GM18517 (cell line): ENCODE data around the gene COQ5.

Source experiments
- ATAC-seq: cut with Tn5 transposase; IDR thresholded peaks from one replicate; pipeline ENCODE4 v1.9.1; 2021; ENCODE audit warnings: mild to moderate bottlenecking, moderate library complexity; ENCODE audit not compliant: unreplicated experiment

COQ5 gene

DNA sequence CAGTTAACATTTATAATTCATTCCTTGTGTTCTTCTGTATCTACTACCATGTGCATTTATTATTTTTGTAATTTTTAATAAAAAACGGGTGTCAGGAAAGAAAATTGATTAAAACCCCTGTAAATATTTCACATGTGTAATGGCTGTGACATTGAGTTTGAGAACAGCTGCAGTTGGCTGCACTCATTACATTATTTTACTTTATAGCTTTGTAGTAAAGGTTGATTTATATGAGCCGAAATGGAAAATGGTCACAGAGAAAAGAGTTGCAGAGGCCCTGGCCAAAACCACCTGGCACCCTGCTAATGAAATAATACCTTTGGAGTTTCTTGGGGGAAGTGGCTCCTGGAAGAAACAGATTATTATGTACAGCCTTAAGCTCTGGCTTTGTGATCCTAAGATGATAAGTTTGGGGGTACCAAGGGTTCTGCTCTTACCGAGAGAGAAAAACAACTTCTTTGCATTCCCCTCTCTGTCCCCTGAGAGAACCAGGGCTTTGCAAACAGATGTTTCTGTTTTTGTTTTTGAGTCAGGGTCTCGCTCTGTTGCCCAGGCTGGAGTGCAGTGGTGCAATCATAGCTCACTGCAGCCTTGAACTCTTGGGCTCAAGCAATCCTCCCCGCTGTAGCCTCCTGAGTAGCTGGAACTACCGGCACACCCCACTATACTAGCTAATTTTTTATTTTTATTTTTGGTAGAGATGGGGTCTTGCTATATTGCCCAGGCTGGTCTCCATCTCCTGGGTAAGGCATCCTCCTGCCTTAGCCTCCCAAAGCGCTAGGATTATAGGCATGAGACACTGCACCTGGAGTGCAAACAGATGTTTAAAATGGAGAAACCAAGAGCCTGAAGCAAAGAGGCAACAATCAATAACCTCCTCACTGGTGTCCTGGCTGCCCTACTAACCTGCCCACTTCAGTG is 42.7 kb downstream of the COQ5 start:
- no peak for ATAC-seq

DNA sequence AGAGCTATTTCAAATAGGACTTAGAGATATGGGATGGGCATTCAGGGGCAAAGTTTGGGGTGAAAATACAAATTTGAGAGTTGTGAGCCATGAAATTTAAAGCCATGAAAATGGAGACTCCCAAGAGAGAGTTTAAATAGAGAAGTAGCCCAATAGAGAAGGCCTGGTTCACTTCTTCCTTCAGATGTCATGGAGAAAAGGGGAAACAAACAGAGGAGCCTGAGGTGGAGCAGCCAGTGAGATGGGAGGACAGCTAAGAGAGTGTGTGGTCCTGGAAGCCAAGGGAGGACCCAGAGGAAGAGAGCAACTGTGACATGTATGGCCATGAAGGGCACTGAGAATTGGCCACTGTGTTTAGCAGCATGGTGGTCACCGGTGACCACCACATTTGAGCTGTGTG is 45.3 kb downstream of the COQ5 start:
- no peak for ATAC-seq

DNA sequence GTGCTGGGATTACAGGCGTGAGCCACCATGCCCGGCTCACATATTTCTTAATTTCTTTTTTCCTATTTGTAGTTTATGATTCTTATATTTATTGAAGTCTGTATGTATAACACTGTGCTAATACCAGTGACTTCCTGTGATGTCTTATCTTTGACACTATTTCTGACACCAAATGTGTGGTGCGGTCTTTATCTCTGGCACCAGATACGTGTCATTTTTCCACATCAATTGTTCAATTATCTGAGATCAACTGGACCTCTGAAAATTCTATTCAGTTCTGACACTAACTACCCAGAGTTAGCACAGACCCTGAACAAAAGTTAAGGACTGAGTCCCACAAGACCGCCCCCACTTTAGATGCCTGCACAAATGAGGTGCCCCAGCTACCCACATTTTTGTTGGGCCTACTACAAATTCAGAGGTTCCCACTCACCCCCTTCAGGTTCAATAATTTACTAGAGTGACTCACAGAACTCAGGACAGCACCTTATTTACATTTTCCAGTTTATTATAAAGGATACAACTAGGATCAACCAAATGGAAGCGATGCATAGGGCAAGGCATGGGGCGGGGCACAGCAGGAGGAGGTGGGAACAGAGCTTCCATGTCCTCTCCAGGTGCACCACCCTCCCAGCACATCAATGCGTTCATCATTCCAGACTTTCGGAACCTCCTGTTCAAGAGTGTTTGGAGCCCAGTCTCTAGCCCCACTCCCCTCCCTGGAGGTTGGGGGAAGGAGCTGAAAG is 47.8 kb downstream of the COQ5 start:
- ATAC-seq, result no peak

DNA sequence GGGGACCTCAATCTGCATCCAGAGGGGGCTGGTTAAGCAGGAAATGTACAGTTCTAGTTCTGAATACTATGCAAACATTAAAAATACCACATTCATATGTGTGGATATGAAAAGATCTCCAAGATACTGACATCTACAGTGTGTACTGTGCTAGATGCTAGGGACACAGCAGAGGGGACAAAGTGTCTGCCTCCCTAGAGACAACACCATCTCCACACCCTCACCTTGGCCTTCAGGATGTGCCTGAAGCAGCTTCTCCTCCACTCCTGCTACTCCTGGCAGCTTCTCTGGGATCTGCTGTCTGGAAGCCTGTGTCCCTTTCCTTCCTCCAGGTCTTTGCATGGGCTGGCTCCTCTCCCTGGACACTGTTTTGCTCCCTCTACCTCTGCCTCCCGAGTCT is 48.7 kb downstream of the COQ5 start:
- ATAC-seq, result no peak

DNA sequence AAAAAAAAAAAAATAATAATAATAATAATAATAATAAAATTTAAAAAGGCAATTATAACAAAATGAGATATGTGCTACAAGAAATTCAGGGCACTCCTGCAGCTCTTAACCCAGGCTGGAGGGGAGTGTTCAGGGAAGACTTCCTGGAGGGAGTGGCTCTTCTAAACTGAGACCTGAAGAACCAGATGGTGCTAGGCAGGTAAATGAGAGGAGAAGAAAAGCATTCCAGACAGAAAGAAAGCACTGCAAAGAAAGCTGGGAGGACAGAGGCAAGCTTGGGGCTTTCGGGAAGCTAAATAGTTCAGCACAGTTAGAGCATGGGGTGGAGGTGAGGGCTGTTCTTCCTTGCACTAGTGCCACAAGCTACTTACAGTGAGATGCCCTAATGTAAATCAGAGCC is 49.5 kb downstream of the COQ5 start:
- no peak for ATAC-seq

DNA sequence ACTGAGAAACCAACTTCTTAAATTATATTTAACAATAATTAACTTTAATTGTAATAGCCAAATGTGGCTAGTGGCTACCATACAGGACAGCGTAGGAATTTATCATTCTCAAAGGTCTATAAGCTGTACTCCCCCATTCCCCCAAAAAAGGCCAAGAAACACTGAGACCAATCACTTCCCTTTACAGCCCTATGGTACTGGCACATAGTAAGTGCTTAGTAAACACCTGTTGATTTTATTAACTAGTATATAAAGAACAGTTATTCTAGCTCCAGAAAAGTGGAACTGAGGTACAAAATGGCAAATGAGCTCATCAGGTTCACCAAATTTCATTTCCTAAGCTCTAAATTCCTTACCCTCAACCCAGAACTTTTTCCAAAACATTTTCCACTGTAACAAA is 53.3 kb downstream of the COQ5 start:
- ATAC-seq, result no peak

DNA sequence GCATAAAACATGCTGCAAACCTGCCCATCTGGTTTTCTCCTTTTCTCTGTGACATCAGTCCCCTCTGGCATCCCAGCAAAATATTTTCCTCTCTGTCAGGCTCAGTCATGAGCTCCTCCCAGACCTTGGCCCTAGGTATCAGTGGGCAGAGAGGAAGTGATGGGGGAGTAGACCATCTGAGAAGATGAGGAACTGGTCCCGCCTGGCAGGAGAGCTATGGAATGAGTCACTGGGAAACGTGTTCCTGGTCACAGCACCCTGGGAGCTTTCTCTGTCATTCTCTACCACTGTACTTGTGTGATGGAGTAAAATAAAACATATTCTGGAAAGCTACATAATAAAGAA is 54.4 kb downstream of the COQ5 start:
- no peak for ATAC-seq

DNA sequence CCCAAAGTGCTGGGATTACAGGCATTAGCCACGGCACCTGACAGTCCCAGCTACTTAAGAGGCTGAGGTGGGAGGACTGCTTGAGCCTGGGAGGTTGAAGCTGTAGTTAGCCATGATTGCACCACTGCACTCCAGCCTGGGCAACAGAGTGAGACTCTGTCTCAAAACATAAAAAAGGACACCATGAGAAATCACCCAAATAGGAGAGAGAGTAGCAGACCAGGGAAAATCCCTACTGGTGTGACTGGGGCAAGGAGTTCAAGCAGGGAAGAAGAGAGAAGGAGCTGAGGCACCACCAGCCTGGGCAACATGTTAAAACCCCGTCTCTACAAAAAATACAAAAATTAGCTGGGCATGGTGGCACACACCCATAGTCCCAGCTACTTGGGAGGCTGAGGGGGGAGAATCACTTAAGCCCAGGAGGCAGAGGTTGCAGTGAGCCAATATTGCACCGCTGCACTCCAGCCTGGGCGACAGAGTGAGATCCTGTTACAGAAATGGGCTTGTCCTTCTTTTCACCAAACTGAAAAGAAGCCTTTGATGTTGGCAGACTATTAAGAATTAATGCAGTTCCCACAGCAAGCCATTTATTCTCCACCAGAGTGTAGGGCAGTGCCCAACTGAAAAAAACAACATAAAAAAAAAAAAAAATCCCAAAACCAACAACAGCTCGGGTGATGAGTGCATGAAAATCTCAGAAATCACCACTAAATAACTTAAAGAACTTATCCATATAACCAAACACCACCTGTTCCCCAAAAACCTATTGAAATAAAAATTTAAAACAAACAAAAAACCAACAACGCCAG is 54.9 kb downstream of the COQ5 start:
- ATAC-seq, result no peak

DNA sequence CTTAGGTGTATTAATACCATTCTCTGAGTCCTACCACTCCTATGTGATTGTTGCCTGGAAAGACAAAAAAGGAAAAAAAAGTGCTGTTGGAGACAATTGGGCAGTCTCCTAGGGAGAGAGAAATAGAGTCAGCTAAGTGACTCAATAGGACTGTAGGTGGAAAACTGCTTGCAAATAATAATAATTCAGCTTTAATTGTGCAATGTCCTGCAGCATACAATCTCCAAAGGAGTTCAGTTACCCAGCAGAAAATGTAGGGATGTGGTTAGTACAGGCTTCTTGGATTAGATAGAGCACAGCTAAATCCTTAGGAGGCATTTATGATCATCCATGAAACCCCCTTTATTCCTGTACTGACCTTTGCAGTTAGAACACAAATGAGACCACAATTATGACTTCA is 56.4 kb downstream of the COQ5 start:
- no peak for ATAC-seq

DNA sequence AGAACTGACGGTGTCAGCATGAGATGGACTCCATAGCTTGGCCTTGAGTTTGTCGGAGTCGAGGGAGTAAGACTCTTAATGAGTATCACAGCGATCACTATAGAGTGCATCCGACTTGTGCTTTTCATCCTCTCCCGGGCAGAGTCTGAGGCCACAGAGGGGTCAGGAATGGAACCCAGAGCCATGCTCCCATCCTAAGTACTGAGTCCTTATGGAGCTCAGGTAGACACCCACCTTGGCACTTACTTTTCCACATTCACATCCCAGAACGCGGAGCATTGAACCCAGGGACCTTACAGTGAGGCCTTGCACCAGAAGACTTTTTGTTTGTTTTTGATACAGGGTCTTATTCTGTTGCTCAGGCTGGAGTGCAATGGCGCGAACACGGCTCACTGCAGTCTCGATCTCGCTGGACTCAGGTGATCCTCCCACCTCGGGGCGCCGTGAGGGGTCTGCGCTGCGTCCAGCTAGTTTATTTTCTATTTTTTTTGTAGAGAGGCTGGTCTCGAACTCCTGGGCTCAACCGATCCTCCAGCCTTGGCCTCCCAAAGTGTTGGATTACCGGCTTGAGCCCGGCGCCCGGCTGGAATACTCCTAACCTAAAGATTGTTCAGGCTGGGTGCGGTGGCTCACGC is 58.7 kb downstream of the COQ5 start:
- peak; percentile 16 for ATAC-seq

DNA sequence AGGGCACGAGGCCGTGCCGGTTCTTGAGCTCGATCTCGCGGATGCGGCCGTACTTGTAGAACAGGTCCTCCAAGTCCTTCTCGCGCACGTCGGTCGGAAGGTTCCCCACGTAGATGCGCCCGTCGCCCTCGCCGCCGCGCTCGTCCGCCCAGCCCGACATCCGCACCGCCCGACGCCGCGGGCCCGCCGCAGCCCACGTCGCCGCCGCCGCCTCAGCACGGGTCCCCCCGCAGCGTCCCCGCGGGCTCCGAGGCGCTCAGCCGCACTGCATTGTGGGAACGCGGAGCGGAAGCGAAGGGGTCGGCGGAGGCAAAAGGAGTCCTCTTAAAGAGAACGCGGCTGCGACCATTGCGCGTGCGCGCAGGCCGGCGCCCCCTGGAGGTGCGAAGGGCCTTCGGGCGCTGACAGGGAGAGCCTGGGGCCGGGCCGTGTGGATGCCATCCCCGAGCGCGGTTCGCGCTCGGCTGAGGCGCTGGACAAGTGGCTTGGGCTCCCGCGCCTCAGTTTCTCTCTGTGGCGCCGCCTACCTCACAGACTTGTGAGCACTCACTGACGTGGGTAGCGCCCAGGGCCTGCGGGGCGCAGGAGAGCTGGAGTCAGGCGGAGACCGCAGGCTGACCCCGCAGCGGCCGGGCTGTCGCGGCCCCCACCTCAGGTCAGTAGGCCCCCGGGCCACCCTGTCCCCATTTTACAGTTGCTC is 59.4 kb downstream of the COQ5 start, which contains the start of gene SRSF9:
Gene SRSF9 (minus strand): TSS at position 299 of the 700 bp plus-strand sequence. CDS start 139 bp downstream, at position 160.
- peak; percentile 83 for ATAC-seq

DNA sequence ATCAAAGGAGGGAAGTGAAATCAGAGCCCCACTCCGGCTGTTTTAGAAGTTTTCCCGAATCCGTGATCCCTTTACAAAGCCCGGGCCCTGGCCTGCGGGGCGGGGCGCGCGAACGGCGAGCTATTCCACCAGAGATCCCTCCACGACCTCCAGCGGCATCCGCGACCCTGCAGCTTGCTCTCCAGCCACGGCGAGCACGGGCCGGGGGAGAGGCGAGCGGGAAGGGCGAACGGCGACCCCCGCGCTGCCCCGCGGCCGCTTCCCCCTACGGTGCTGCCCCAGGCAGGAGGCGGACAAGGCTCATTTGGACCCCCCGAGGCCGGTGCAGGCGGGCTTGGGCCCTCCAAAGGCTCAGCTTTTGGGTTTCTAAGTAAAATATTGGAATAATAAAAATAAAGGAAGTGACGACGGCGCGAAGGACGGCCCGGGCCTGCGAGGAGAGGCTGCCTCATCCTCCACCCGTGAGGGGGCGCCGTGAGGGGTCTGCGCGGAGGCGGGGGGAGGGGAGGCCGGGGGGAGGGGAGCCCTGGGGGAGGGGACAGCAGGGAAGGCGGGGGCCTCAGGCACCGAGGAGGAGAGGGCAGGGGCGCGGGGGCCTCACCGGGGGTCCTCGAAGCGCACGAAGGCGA is 60.0 kb downstream of the COQ5 start:
- ATAC-seq, result no peak

DNA sequence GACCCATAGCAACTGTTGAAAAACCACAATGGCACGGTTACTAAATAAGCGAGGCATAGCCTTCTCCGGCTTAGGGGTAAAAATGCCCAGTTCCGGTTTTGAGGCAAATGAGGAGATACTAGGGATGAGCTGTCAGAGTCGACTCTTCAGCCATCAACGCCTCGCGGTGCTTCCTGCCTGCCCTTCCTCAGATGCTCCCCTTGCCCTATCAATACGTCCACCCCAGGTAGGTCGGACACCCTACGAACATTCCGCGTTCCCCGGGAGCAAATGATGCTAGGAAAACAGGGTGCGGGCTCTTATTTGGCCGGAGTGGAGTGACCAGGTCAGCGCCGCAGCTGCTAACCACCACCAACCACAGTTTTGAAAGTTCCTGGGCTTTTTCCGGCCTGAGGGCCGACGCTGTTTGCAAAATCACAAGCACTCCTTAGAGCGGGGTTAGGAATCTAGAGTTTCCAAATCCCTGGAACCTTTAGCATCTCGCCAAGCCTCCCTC is 60.6 kb downstream of the COQ5 start:
- ATAC-seq, result no peak

DNA sequence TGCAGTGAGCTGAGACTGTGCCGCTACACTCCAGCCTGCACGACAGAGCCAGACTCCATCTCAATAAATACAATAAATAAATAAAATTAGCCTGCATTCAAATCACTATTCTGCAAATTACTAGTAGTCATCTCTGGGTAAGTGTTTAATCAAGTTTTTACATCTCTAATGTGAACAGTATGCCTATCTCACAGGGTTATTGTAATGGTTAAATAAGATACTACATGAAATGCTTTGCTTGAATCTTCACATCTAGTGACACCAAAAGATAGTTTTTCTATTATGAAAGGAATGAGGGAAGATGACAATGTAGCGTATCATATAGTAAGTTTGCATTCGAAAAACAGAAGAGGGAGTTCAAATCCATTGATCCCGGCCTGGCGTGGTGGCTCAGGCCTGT is 61.5 kb downstream of the COQ5 start:
- no peak for ATAC-seq

DNA sequence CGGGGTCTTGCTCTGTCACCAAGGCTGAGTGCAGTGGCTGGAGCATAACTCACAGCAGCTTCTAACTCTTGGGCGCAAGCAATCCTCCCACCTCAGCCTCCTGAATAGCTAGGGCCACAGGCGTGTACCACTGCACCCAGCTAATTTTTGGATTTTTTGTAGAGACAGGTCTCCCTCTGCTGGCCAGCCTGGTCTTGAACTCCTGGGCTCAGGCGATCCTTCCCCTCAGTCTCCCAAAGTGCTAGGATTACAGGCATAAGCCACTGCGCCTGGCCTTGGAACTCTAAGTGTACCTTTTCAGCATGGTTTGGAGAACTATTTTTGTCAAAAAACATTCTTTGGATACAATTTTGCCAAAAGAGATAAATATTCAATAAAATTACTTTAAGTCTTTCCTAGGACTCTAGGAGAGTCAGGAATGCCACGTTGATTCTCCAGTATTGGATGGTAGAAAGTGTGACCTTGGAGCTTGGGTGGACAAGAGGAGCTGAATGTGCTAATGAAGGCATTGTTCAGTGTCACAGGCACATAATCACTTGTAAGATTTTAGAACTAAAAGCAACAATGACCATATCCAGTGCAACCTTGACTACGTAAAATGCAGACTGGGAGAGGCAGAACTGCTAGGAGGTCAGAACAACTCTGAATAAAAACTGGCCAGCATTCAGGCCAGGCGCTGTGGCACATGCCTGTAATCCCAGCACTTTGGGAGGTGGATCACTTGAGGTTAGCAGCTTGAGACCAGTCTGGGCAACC is 62.2 kb downstream of the COQ5 start:
- no peak for ATAC-seq

DNA sequence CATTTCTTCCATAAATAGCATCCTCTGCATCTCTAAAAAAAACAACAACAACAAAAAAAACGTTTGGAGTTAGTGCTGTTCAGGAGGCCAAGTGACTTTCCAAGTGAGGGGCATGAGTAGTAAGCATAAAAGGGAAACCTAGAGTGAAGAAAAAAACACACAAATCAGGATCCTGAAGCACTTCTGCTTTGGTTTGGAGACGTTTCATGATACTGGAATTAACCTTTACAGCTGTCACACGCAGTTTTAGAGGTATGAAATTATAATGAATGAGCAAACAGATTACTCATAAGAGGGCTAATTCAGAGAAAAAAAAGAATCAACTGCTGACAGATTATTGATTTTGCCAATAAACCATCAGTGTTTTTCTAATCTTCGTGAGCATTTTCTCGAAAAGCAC is 63.2 kb downstream of the COQ5 start:
- ATAC-seq, result no peak

DNA sequence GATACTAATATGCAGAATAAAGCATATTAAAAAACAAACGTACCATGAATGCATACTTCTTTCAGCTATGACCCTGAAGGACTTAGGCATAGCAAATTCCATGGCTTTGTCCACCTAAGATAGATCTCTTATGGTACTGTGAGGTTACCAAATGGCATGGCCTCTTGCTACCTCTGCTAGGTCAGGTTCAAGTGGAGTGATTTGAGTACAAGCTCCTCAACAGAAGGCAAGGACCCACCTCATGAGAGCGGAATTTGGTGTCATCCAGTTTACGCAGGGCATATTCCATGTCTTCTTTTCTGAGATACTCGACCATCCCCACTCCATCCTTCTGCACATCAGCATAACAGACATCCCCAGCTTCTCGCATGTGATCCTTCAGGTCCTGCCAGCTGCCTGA is 65.2 kb downstream of the COQ5 start:
- no peak for ATAC-seq

DNA sequence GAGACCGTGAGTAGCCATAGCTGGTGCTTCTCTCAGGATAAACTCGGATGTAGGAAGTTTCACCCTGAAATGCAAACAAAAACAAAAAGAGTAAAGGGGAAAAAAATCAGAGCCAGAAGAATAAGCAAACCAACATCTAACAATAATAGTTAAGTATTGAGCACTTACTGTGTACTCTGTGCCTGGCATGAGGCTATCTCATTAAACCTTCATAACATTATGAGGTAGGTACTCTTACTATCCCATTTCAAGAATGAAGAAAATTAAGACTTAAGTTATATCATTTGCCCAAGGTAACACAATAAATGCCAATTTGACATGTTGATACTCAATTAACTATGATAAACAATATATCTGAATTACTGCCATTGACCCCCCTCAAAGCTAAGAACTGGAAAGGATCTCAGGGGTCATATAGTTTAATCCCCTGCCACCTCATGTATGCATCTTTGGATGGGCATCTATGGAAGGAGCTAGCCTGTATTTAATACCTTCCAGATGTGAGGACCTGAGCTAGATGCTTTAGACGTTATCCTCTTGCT is 66.8 kb downstream of the COQ5 start:
- no peak for ATAC-seq

DNA sequence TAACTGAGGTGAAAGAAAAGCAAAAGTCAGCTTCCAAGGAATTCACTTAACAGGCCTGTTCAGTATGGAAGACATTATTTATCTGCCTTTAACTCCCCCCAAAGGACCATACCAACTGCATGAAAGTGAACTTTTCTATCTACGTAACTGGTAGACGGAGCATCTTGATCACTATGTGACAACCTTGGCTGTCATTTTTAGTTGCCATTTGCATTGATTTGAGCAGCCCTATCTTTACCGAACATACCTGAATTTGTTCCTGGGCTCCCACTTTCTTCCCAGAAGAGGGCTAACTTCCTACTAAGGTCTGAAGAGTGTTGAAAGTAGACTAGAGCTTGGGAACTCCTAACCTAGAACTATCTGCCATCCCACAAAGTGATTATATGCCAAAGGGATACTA is 68.8 kb downstream of the COQ5 start:
- ATAC-seq, result no peak
